Choroid plexus epithelial cell (primary cell): ENCODE results near the gene RPS6KC1.
"Not testable (repeated sequence)": the region's sequence is repeated elsewhere in the genome, so short reads cannot be mapped to it uniquely, and the experiment has no call there.

Experiments
- DNase-seq: peaks from one replicate; pipeline ENCODE4 v3.0.0-alpha.2; 2010; ENCODE audit warnings: low read depth
- H3K4me3 ChIP-seq: 2 replicates; pipeline ENCODE4 v1.5.1; 2011; ENCODE audit warnings: low read depth, mild to moderate bottlenecking, control low read depth, low read length, moderate library complexity
- CTCF ChIP-seq: conservative IDR thresholded peaks from 2 replicates; pipeline ENCODE4 v1.5.1; 2011; ENCODE audit warnings: low read depth, mild to moderate bottlenecking, control low read depth, inconsistent platforms, low read length, moderate library complexity

The RPS6KC1 gene

GRCh38 chr1:213154056-213154685 lies 103.1 kb downstream of the RPS6KC1 start:
- no peak overlapping the region for H3K4me3 ChIP-seq
- DNase-seq = no peak
- TF ChIP-seq CTCF = no peak

- no peak overlapping the region for H3K4me3 ChIP-seq
- DNase-seq = no peak
- no peak for TF ChIP-seq CTCF
These were observed 108.3 kb downstream of the RPS6KC1 start for GRCh38 chr1:213159376-213159775.

GRCh38 chr1:213160442-213160841 lies 109.4 kb downstream of the RPS6KC1 start:
- not testable (repeated sequence) for H3K4me3 ChIP-seq, DNase-seq

- H3K4me3 ChIP-seq = no peak overlapping the region
- no peak for TF ChIP-seq CTCF
- peak; percentile 80 for DNase-seq
These were observed 111.3 kb downstream of the RPS6KC1 start for GRCh38 chr1:213162338-213162737.

- no peak overlapping the region for H3K4me3 ChIP-seq
- no peak for TF ChIP-seq CTCF
- no peak for DNase-seq
These were observed 111.8 kb downstream of the RPS6KC1 start for GRCh38 chr1:213162862-213163261.

GRCh38 chr1:213163278-213163711 lies 112.3 kb downstream of the RPS6KC1 start:
- TF ChIP-seq CTCF = no peak
- no peak for DNase-seq
- no peak overlapping the region for H3K4me3 ChIP-seq

- no peak for TF ChIP-seq CTCF
These were observed 113.5 kb downstream of the RPS6KC1 start for GRCh38 chr1:213164561-213164960.

More at GRCh38 chr1:213164561-213164960, 113.5 kb downstream of the RPS6KC1 start:
- no peak overlapping the region for H3K4me3 ChIP-seq
- DNase-seq = no peak
